ENCODE measurements around the gene HNRNPA0.
A peak's percentile ranks its signal among the peaks of the same experiment; 100 is the strongest.

Gene HNRNPA0

GRCh38 chr5:137718611-137719010 lies 35.6 kb downstream of the HNRNPA0 start:
- Mint-ChIP-seq H3K27ac (no peak overlapping the region), H3K36me3 (ENCODE audit: low read depth) (peaks cover 2% of the 10 kb centered on the region), H3K27me3 (ENCODE audit: low read depth) (no peaks in the 10 kb centered on the region), H3K4me1 (ENCODE audit: low read depth) (no peaks in the 10 kb centered on the region), H3K4me3 (no peak overlapping the region), H3K9me3 (no peaks in the 10 kb centered on the region)

DNA sequence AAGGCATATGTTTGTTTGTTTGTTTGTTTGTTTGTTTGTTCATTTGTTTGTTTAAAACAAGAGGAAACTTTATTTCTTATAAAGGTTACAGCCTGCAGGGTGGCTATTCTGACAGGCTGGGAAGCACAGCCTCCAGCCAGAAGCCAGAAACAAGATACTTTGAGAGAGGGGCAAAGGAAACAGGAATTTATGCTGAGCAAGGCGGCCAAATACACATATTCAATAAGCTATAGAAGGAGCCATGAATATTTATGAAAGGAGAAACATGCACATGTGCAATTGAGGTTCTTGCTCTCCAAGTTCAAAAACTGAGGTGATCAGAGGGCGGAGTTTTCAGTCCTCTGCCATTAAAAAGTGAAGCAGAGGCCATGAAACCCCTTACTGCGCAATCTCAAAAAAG lies 37.8 kb downstream of the HNRNPA0 start:
- Mint-ChIP-seq H3K27me3 (ENCODE audit: low read depth) (no peaks in the 10 kb centered on the region), H3K9me3 (peaks cover 4% of the 10 kb centered on the region), H3K4me3 (no peak overlapping the region), H3K36me3 (ENCODE audit: low read depth) (peaks cover 3% of the 10 kb centered on the region), H3K27ac (no peak overlapping the region), H3K4me1 (ENCODE audit: low read depth) (no peaks in the 10 kb centered on the region)

DNA sequence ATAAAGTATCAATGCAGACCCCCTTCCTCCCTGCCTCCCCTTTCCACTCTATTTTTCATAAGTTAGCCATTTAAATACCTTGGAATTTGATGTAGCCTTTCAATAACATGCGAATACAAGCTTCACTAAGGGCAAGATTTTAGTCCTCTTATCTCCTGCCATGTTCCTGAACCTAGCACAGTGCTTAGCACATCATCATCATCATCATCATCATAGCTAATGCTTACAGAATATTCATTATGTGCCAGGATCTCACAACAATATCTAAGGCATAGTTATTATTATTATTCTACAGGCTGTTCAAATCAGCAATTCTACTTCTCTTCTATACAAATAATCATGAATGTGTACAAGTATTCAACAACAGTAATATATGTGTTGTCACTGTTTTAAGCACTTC lies 38.7 kb downstream of the HNRNPA0 start:
- no peaks in the 10 kb centered on the region for H3K27me3 Mint-ChIP-seq (ENCODE audit: low read depth)

DNA sequence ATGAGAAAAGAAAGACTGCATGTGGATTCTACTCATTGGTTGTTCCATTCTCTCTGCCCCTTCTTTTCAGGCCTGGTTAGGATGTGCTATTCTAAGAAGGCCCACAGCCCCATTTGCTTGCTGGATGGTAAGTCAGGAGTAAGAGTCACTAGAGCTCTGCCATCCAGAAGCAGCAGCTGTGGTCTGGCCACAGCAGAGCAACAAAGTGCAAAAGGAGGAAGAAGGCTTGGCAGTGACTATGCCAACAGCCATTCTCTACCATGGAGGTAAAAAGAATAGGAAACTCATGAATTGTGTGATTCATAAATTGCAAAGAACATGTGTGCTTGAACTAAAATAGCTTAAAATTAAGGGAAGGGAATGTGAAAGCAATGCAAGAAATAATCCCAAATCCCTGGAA lies 39.2 kb downstream of the HNRNPA0 start:
- Mint-ChIP-seq H3K27ac (no peak overlapping the region), H3K9me3 (peaks cover 4% of the 10 kb centered on the region), H3K4me3 (no peak overlapping the region), H3K27me3 (ENCODE audit: low read depth) (no peaks in the 10 kb centered on the region), H3K4me1 (ENCODE audit: low read depth) (no peaks in the 10 kb centered on the region), H3K36me3 (ENCODE audit: low read depth) (peaks cover 6% of the 10 kb centered on the region)

More for the DNA sequence above, 38.7 kb downstream of the HNRNPA0 start:
- Mint-ChIP-seq H3K9me3 (peaks cover 4% of the 10 kb centered on the region), H3K36me3 (ENCODE audit: low read depth) (peaks cover 6% of the 10 kb centered on the region), H3K27ac (no peak overlapping the region), H3K4me1 (ENCODE audit: low read depth) (no peaks in the 10 kb centered on the region), H3K4me3 (no peak overlapping the region)

DNA sequence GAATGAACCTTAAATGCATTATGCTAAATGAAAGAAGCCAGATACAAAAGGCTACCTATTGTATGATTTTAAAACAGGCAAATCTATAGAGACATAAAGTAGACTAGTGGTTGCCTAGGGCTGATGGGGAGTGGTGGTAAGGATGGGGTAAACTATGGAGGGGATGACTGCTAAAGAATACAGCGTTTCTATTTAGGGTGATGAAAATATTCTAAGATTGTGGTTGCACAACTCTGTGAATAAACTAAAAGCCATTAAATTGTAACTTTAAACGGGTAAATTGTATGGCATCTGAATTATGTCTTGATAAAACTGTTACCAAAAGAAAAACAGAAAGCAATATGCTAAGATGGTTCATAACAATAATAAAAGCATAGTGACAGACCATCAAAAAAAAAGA lies 39.7 kb downstream of the HNRNPA0 start:
- H3K9me3 Mint-ChIP-seq = peaks cover 4% of the 10 kb centered on the region
- H3K4me1 Mint-ChIP-seq (ENCODE audit: low read depth) = no peaks in the 10 kb centered on the region
- peaks cover 6% of the 10 kb centered on the region for H3K36me3 Mint-ChIP-seq (ENCODE audit: low read depth)
- no peaks in the 10 kb centered on the region for H3K27me3 Mint-ChIP-seq (ENCODE audit: low read depth)
- H3K4me3 Mint-ChIP-seq = no peak overlapping the region
- no peak overlapping the region for H3K27ac Mint-ChIP-seq

DNA sequence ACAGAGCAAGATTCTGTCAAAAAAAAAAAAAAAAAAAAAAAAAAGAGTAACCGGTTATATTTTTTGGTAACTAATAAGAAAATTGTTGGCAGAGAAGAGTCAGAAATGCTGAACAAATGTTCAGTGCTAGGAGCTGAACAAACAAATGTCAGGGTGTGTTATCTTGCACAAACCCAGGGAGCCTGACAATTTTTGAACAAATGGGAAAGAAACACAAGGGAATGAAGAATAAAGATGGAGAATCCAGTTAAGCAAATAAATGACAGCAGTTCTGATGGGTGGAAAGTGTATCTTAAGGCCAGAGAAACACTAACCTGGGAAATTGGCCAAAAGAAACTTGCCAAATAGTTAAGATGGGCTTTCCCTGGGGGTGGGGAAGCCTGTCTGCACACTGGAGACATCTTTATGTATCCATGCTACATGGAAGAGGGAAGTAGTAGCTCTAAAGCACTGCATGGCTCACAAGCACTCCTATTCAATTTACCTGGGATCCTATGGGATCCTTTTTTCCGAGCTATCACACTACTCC lies 42.0 kb downstream of the HNRNPA0 start:
- Mint-ChIP-seq H3K27me3 (ENCODE audit: low read depth) (no peaks in the 10 kb centered on the region), H3K27ac (no peak overlapping the region), H3K4me1 (ENCODE audit: low read depth) (no peaks in the 10 kb centered on the region), H3K36me3 (ENCODE audit: low read depth) (peaks cover 4% of the 10 kb centered on the region), H3K9me3 (peaks cover 4% of the 10 kb centered on the region), H3K4me3 (no peak overlapping the region)

DNA sequence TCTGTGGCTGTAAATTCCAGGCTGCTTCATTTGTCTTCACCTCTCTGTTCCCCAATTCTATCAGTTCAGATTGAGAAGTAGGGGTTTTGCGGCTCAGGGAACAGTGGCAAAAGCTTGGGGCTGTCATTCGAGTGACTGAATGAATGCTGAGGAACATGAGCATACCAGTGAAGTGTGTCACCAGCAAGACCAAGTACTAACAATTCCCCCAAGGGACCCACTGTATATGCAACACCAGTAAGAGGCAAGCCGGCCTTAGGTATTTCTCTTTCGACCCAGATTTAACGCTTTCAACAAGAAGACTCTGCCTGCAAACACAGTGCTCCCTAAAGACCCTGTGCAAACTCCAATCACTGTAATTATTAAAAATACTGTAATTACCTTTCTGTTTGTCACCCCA lies 44.1 kb downstream of the HNRNPA0 start:
- Mint-ChIP-seq H3K9me3 (peaks cover 4% of the 10 kb centered on the region), H3K4me3 (no peak overlapping the region), H3K27ac (no peak overlapping the region), H3K36me3 (ENCODE audit: low read depth) (peaks cover 5% of the 10 kb centered on the region), H3K27me3 (ENCODE audit: low read depth) (no peaks in the 10 kb centered on the region), H3K4me1 (ENCODE audit: low read depth) (no peaks in the 10 kb centered on the region)

DNA sequence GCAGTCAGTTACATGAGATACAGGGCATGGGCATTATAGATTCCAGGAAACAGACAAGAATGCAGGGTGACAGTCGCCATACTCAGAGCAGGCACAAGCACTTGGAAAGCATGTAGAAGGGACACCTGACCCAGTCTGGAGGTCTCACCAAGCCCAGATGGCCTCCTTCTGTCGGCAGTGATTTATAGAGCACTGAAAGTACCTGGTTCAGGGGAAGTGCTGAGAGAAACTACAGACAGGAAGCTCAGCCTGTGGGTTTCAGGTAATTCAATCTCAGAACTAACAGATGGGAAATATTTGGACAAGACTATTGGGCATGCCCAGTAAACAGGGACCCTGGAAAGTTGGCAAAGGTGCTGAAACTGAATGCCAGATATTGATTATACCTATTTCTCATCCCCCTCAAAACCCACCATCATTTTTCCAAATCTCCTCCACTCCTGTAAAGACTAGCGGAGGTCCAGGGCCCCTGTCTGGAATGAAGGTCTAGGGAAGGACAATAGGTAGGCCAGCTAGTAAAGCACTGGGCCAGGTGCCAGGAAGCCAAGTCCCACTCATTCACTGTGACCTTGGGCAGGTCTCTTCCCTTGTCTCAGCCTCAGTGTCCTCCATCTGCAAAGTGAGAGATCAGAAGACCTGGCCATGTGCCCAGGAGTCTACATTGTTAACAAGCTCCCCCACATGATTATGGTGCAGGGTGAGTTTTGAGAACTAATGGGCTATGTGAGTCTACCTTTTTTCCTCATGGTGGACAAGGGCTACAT lies 45.2 kb downstream of the HNRNPA0 start:
- Mint-ChIP-seq H3K27me3 (ENCODE audit: low read depth) (no peaks in the 10 kb centered on the region), H3K27ac (no peak overlapping the region), H3K4me3 (no peak overlapping the region), H3K36me3 (ENCODE audit: low read depth) (peaks cover 5% of the 10 kb centered on the region), H3K9me3 (peaks cover 4% of the 10 kb centered on the region), H3K4me1 (ENCODE audit: low read depth) (no peaks in the 10 kb centered on the region)

DNA sequence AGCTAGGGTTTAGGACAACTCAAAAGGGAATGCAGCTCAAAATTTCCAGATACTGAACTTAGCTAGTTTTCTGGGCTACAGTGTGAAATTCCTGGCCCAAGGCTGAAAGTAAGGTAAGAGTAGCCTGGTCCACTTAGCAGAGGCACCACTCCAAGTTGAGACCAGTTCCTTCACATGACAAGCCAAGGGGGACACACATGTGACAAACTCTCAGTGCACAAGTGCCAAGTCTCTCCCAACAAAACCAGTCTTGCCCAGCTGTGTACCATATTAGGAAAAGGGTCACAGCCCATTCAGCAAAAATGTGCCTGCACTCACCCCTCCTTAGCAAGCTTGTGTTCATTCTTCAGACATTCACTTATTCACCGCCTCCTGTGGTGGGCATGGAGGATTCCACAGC lies 46.1 kb downstream of the HNRNPA0 start:
- Mint-ChIP-seq H3K4me3 (no peak overlapping the region), H3K4me1 (ENCODE audit: low read depth) (no peaks in the 10 kb centered on the region), H3K27ac (no peak overlapping the region), H3K36me3 (ENCODE audit: low read depth) (peaks cover 5% of the 10 kb centered on the region), H3K27me3 (ENCODE audit: low read depth) (no peaks in the 10 kb centered on the region), H3K9me3 (peaks cover 4% of the 10 kb centered on the region)

- Mint-ChIP-seq H3K27ac (no peak overlapping the region), H3K9me3 (no peaks in the 10 kb centered on the region), H3K27me3 (ENCODE audit: low read depth) (no peaks in the 10 kb centered on the region), H3K4me3 (no peak overlapping the region), H3K4me1 (ENCODE audit: low read depth) (no peaks in the 10 kb centered on the region), H3K36me3 (ENCODE audit: low read depth) (peaks cover 3% of the 10 kb centered on the region)
These were observed 47.3 kb downstream of the HNRNPA0 start for GRCh38 chr5:137706841-137707240.

- Mint-ChIP-seq H3K9me3 (no peaks in the 10 kb centered on the region), H3K4me1 (ENCODE audit: low read depth) (no peaks in the 10 kb centered on the region), H3K4me3 (no peak overlapping the region), H3K36me3 (ENCODE audit: low read depth) (peaks cover 1% of the 10 kb centered on the region), H3K27me3 (ENCODE audit: low read depth) (no peaks in the 10 kb centered on the region), H3K27ac (no peak overlapping the region)
These were observed 49.1 kb downstream of the HNRNPA0 start for GRCh38 chr5:137705106-137705505.

- Mint-ChIP-seq H3K27me3 (ENCODE audit: low read depth) (no peaks in the 10 kb centered on the region), H3K36me3 (ENCODE audit: low read depth) (peaks cover 1% of the 10 kb centered on the region), H3K9me3 (no peaks in the 10 kb centered on the region), H3K4me1 (ENCODE audit: low read depth) (no peaks in the 10 kb centered on the region), H3K27ac (no peak overlapping the region), H3K4me3 (no peak overlapping the region)
These were observed 50.6 kb downstream of the HNRNPA0 start for GRCh38 chr5:137703565-137703964.

- Mint-ChIP-seq H3K4me3 (no peak overlapping the region), H3K36me3 (ENCODE audit: low read depth) (peaks cover 6% of the 10 kb centered on the region), H3K27ac (no peak overlapping the region), H3K27me3 (ENCODE audit: low read depth) (no peaks in the 10 kb centered on the region), H3K4me1 (ENCODE audit: low read depth) (peaks cover 16% of the 10 kb centered on the region), H3K9me3 (peaks cover 2% of the 10 kb centered on the region)
These were observed 53.9 kb downstream of the HNRNPA0 start for GRCh38 chr5:137700282-137700680.

DNA sequence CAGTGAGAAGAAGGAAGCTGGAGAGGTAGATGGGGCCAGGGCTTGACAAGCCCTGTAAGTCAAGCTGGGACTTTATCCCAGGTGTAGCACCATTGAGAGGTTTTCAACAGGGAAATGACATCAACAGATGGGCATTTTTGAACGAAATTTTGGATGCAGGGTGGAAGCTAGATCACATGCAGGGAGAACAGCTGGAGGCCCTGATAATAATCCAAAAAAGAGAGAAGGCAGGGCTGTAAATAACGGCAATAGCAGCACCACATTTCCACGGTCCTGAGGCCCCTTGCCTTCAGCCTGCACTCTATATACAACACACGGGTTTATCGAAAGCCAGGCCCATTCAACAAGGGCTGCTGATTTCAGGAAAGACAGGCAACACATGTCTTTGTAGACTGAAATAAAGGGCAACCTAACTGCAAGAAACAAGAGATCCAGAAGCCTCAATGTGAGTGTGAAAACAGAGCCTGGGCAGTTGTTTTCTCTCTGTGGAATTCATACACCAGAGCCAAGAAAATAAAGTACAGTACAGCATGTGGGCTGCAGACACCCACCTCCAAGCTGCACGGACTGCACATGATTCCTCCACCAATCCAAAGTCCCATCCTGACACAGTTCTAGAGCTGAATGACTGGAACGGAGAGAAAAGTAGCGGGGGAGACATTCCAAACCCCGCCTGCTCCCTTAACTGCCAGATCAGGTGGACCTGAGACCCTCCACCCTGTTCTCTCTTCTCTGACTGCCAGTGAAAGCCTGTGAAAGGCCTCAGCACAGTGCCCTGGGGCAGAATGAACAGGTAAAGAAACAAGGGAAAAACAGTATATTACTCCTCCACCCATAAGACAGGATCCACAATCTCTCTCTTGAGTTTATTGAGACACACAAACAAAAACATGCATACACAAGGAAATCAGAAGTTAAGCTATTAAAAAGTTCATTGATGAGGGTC lies 54.6 kb downstream of the HNRNPA0 start:
- no peak overlapping the region for H3K27ac Mint-ChIP-seq
- no peaks in the 10 kb centered on the region for H3K27me3 Mint-ChIP-seq (ENCODE audit: low read depth)
- no peak overlapping the region for H3K4me3 Mint-ChIP-seq
- peaks cover 5% of the 10 kb centered on the region for H3K9me3 Mint-ChIP-seq
- H3K4me1 Mint-ChIP-seq (ENCODE audit: low read depth) = peaks cover 21% of the 10 kb centered on the region
- peaks cover 11% of the 10 kb centered on the region for H3K36me3 Mint-ChIP-seq (ENCODE audit: low read depth)

- H3K27me3 Mint-ChIP-seq (ENCODE audit: low read depth) = no peaks in the 10 kb centered on the region
These were observed 57.7 kb downstream of the HNRNPA0 start for GRCh38 chr5:137696481-137696880.

More at GRCh38 chr5:137696481-137696880, 57.7 kb downstream of the HNRNPA0 start:
- Mint-ChIP-seq H3K9me3 (peaks cover 5% of the 10 kb centered on the region), H3K36me3 (ENCODE audit: low read depth) (peaks cover 11% of the 10 kb centered on the region), H3K27ac (peak overlapping the region; percentile 90), H3K4me3 (no peak overlapping the region), H3K4me1 (ENCODE audit: low read depth) (peaks cover 21% of the 10 kb centered on the region)
